Body of pancreas (tissue), 4 donors: ENCODE measurements around the gene ZNF692. TPM values are rescaled to one million over a fixed set of nuclear protein-coding genes. Genes with fewer than 3 reads are reported as not detected.

Experiments used
- ATAC-seq: fragments of 150-250 bp; one replicate; pipeline ENCODE4 v1.9.1; 2016
- DNase-seq, 4 donors: peaks; one replicate each; pipeline ENCODE4 v3.0.0-alpha.2; 2019
- H3K27ac ChIP-seq, 4 donors: fragments of 200-600 bp; sonication (generic); 1 replicate in 3 of 4; 2 replicates in 1 of 4; pipeline versions ENCODE4 v1.5.1 to v1.6.1; 2016 to 2019; ENCODE audit warnings: mild to moderate bottlenecking in 1 of 4, mixed read lengths in 1 of 4, moderate library complexity in 1 of 4
- H3K27me3 ChIP-seq, 2 donors: fragments of 200-600 bp; sonication (generic); one replicate each; pipeline ENCODE4 v1.6.0; 2016; ENCODE audit warnings: mild to moderate bottlenecking in 1 of 2
- H3K36me3 ChIP-seq, 2 donors: fragments of 200-600 bp; sonication (generic); replicated peaks in 1 of 2; 2 replicates each; pipeline ENCODE4 v1.5.1; 2016; ENCODE audit warnings: low read depth in 2 of 2; ENCODE audit not compliant: insufficient read depth in 1 of 2
- H3K4me1 ChIP-seq: fragments of 200-600 bp; sonication (generic); one replicate; pipeline ENCODE4 v1.6.0; 2016
- H3K4me3 ChIP-seq, 2 donors: fragments of 200-600 bp; sonication (generic); 1 replicate in 1 of 2; 2 replicates in 1 of 2; pipeline ENCODE4 v1.5.1; 2016 to 2019
- H3K9me3 ChIP-seq, 3 donors: fragments of 200-600 bp; sonication (generic); 1 replicate in 2 of 3; 2 replicates in 1 of 3; pipeline ENCODE4 v1.5.1; 2016
- POLR2A ChIP-seq, 3 donors: fragments of 450-650 bp; IDR thresholded peaks; one replicate each; pipeline ENCODE4 v1.6.1; 2016; ENCODE audit warnings: antibody characterized with exemption in 3 of 3, mild to moderate bottlenecking in 2 of 3
- WGBS, 2 donors: methylation state at CpG; one replicate each; pipeline ENCODE4 v1.1.5; 2017; 5-methylcytosine and 5-hydroxymethylcytosine counted together
- intact Hi-C: fragments of 100-400 bp; cut with DNase I; formaldehyde crosslinking; loops from one replicate; pipeline ENCODE4 v1.15.1; 2023
- total RNA-seq, 2 donors: library from RNA; depleted of rRNA; stranded (reverse); fragments of >200 nt; gene quantifications; one replicate each; pipeline ENCODE4 v1.1.0, GENCODE V29; 2016
- TF ChIP-seq, protein P1 (sequence below), 7 experiments: fragments of 450-650 bp in 4 of 7; fragments of 200-600 bp in 3 of 7; sonication (generic) in 3 of 7; IDR thresholded peaks; one replicate each; pipeline ENCODE4 v1.5.1; 2016 to 2019; ENCODE audit warnings: antibody characterized with exemption in 7 of 7

ZNF692 gene
- total RNA-seq, 2 donors from 2014 or later, result 35.8 to 128 TPM

DNA sequence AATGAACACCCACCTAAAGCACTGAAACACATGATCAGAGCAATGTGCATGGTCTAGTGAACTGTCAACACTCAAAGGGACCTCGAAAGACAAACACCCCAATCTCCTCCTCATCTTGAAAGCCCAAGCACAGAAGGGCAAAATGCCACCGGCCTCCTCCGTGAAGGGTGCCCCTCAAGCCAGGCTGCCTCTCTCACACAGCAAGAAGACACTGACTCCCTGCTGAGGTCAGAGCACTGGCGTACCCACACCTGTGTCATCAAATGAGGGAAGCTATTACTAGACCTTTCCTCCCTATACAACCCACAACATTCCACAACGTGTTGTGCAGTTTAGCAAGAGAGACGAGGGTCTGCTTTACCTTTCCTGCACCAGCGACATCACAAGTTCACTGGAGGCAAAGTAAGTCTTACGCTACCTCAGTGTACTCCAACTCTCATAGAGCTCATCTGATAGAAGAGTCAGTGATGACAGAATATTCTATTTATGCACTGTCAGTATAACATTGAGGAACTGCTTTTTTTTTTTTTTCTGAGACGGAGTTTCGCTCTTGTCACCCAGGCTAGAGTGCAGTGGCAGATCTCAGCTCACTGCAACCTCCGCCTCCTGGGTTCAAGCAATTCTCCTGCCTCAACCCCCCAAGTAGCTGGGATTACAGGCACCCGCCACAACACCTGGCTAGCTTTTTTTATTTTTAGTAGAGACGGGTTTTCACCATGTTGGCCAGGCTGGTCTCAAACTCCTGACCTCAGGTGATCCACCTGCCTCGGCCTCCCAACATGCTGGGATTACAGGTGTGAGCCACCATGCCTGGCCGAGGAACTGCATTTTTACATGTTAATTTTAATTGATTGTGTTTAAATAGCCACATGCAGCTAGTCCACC lies 36.5 kb downstream of the ZNF692 start:
- Histone ChIP-seq H3K4me3 (no peak overlapping the region), H3K36me3 (peaks cover 0 to 1% of the 10 kb centered on the region in 2 donors), H3K27ac (no peak overlapping the region), H3K4me1 (peaks cover 59% of the 10 kb centered on the region), H3K27me3 (no peaks in the 10 kb centered on the region), H3K9me3 (no peaks in the 10 kb centered on the region)
- intact Hi-C loops, result no loop called here
- ATAC-seq (no peak), DNase-seq (peak in 2 of 4 donors; percentile 1 to 8)
- WGBS, 2 donors, result 74 to 80% methylated on average over 12 to 15 of the region's 15 CpGs
- no peak for TF ChIP-seq POLR2A (IDR thresholded peaks at IDR 0.05)
- TF ChIP-seq, protein P1, sequence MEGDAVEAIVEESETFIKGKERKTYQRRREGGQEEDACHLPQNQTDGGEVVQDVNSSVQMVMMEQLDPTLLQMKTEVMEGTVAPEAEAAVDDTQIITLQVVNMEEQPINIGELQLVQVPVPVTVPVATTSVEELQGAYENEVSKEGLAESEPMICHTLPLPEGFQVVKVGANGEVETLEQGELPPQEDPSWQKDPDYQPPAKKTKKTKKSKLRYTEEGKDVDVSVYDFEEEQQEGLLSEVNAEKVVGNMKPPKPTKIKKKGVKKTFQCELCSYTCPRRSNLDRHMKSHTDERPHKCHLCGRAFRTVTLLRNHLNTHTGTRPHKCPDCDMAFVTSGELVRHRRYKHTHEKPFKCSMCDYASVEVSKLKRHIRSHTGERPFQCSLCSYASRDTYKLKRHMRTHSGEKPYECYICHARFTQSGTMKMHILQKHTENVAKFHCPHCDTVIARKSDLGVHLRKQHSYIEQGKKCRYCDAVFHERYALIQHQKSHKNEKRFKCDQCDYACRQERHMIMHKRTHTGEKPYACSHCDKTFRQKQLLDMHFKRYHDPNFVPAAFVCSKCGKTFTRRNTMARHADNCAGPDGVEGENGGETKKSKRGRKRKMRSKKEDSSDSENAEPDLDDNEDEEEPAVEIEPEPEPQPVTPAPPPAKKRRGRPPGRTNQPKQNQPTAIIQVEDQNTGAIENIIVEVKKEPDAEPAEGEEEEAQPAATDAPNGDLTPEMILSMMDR (IDR thresholded peaks at IDR 0.05), result no peak

DNA sequence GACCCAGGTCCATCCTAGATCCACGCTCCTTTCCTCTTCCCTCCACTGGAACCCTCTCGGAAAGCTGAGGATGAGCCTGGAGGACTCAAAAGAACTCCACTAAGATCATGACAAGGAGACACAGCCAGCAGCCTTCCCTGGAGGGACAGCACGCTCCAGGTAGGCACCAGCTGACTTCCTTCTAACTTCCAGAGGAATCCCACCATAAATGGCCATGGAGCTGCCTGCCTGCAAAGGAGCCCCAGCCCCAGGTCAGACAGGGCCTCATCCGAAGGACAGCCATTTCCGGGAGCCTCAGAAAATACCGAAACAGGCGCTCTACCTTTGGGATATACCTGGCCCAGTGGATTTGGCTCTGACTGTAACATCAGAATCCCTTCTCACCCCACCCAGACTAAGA lies 37.2 kb downstream of the ZNF692 start:
- no peak overlapping the region for H3K27ac ChIP-seq
- peak in 1 of 4 donors; percentile 3 for DNase-seq

DNA sequence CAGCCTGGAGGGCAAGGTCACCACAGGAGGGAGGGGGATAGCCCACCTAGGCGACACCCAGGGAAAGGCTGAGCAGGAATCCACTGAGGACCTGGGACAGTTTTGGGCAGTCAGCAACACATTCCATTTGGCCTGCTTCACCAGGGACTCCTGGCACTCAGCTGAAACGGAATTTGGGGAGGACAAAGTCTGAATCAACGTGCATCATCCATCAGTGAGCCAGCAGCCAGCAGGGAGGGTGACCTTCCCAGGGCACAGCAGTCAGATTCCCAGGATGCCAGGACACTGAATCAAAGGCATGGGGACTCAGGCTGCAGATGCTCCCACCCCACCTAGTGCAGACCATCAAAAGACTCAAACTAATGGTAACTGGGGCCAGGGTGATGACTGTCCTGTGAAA lies 37.8 kb downstream of the ZNF692 start:
- Histone ChIP-seq H3K27me3 (no peaks in the 10 kb centered on the region), H3K4me3 (no peak overlapping the region), H3K9me3 (no peaks in the 10 kb centered on the region), H3K36me3 (peaks cover 0 to 1% of the 10 kb centered on the region in 2 donors), H3K4me1 (peaks cover 50% of the 10 kb centered on the region), H3K27ac (no peak overlapping the region)
- no peak for TF ChIP-seq POLR2A (IDR thresholded peaks at IDR 0.05)
- TF ChIP-seq, protein P1 (IDR thresholded peaks at IDR 0.05), result no peak
- intact Hi-C loops, result no loop called here
- 19 to 41% methylated on average over 2 to 3 of the region's 3 CpGs for WGBS, 2 donors
- DNase-seq (peak in 1 of 4 donors; percentile 10), ATAC-seq (no peak)

More for the DNA sequence above, 37.2 kb downstream of the ZNF692 start:
- TF ChIP-seq POLR2A (IDR thresholded peaks at IDR 0.05), result no peak
- TF ChIP-seq, protein P1 (IDR thresholded peaks at IDR 0.05), result no peak
- no peaks in the 10 kb centered on the region for H3K9me3 ChIP-seq
- H3K27me3 ChIP-seq, result no peaks in the 10 kb centered on the region
- 83 to 95% methylated on average over 7 of the region's 7 CpGs for WGBS, 2 donors
- intact Hi-C loops, result no loop called here
- ATAC-seq, result no peak
- peaks cover 51% of the 10 kb centered on the region for H3K4me1 ChIP-seq
- peaks cover 0 to 1% of the 10 kb centered on the region in 2 donors for H3K36me3 ChIP-seq
- H3K4me3 ChIP-seq, result no peak overlapping the region

DNA sequence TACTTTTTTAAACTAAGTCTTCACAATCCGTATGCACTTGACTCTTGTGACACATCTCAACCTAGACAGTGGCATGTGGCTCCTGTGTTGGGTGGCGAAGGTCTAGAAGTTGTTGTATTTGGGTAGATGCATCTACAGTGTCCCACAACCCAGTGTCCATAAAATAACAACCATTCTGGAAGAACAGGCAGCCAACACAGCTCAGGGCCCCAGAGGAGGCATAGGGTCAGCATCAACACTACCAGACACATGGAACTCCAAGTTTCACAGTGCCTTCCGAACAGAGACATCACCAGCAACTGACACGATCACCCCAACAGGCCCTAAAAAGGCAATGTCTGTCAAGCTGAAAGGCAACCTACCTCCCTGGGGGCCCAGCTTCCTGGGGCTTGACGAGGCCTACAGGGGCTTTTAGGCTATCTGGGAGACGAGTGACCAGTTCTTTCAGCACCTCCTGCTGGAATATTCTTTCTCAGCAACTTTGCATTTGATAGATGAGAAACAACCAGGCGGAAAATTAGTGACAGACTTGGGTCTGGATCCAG lies 38.8 kb downstream of the ZNF692 start:
- TF ChIP-seq, protein P1 (IDR thresholded peaks at IDR 0.05), result no peak
- no peak for TF ChIP-seq POLR2A (IDR thresholded peaks at IDR 0.05)
- peaks cover 48% of the 10 kb centered on the region for H3K4me1 ChIP-seq
- H3K9me3 ChIP-seq, result no peaks in the 10 kb centered on the region
- intact Hi-C loops, result no loop called here
- no peak overlapping the region for H3K4me3 ChIP-seq
- 80 to 84% methylated on average over 6 to 7 of the region's 7 CpGs for WGBS, 2 donors
- peaks cover 0 to 6% of the 10 kb centered on the region in 2 donors for H3K36me3 ChIP-seq
- peak in 1 of 4 donors; percentile 2 for DNase-seq
- ATAC-seq, result no peak
- H3K27ac ChIP-seq, result no peak overlapping the region
- no peaks in the 10 kb centered on the region for H3K27me3 ChIP-seq
